ENCODE measurements around the gene SLC6A3. TPM values are rescaled to one million over a fixed set of nuclear protein-coding genes. Genes with fewer than 3 reads are reported as not detected.

Gene SLC6A3
- total and polyA plus RNA-seq, 5 donors from 2014 or later, result 0.27 TPM; not detected in 4

DNA sequence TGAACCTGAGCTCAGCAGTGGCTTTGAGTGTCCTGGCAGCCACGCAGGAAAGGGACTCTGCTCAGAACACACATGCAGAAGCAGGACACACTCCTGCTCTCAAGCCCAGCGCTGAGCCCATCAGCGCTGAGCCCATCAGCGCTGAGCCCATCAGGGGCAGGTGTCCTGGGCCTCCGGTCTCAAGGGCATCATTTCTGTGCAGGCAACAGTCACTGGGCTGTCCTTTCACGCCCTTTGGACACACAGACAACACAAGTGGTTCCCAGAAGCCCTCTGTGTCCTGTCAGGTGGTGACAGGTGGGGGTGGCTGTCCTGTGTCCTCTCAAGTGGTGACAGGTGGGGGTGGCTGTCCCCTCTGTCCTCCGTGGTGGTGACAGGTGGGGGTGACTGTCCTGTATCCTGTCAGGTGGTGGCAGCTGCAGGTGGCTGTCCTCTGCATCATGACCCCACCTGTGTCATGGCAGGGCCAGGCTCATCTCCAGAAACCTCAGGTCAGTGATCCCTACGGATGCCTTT lies 61.3 kb downstream of the SLC6A3 start:
- Histone ChIP-seq H3K27me3 (ENCODE audit: control insufficient read depth, insufficient read depth, low read length) (peaks cover 2% of the 10 kb centered on the region), H3K9me3 (ENCODE audit: control insufficient read depth in 2 of 2, low read length in 2 of 2) (no peaks in the 10 kb centered on the region), H3K36me3 (ENCODE audit: control insufficient read depth, insufficient read depth, low read length) (no peaks in the 10 kb centered on the region), H3K4me1 (ENCODE audit: control insufficient read depth, insufficient read depth, low read length, poor library complexity, severe bottlenecking) (peaks cover 20% of the 10 kb centered on the region), H3K27ac (ENCODE audit: insufficient read depth, low read length, poor library complexity, severe bottlenecking) (no peak overlapping the region), H3K4me3 (ENCODE audit: low read depth, low read length) (no peak overlapping the region)
- ATAC-seq (ENCODE audit: low read depth in 2 of 2) (no peak), DNase-seq (no peak)
- H3K27me3 Mint-ChIP-seq, result no peaks in the 10 kb centered on the region
- peaks cover 0 to 33% (median 19%) of the 10 kb centered on the region in 4 donors for H3K4me1 Mint-ChIP-seq
- H3K4me3 Mint-ChIP-seq, result peak overlapping the region in 2 of 4 donors; percentile 38 to 97
- H3K36me3 Mint-ChIP-seq, result no peaks in the 10 kb centered on the region
- peaks cover 0 to 1% (median 0%) of the 10 kb centered on the region in 7 donors for H3K9me3 Mint-ChIP-seq
- no peak overlapping the region for H3K27ac Mint-ChIP-seq

DNA sequence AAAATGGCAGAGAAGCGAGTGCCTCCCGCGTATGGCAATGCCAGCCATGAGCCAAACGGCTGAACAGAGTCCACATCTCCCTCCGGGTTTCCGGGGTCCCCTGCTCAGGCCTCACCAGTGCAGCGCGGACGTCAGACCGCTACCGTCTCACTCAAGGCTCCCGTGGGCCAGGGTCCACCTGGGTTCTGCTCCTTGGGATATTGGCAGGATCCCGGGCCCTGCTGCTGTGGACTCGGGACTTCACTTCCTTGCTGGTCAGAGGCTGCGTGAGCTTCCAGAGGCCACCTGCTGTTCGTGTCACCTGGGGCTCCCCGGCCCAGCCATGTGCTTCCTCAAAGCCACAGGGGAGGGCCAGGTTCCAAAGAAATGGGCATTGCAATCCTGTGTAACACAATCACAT lies 61.9 kb downstream of the SLC6A3 start:
- Histone ChIP-seq H3K27me3 (ENCODE audit: control insufficient read depth, insufficient read depth, low read length) (peaks cover 2% of the 10 kb centered on the region), H3K4me1 (ENCODE audit: control insufficient read depth, insufficient read depth, low read length, poor library complexity, severe bottlenecking) (peaks cover 20% of the 10 kb centered on the region), H3K9me3 (ENCODE audit: control insufficient read depth in 2 of 2, low read length in 2 of 2) (no peaks in the 10 kb centered on the region), H3K27ac (ENCODE audit: insufficient read depth, low read length, poor library complexity, severe bottlenecking) (no peak overlapping the region), H3K36me3 (ENCODE audit: control insufficient read depth, insufficient read depth, low read length) (no peaks in the 10 kb centered on the region), H3K4me3 (ENCODE audit: low read depth, low read length) (no peak overlapping the region)
- Mint-ChIP-seq H3K9me3 (peaks cover 0 to 1% (median 0%) of the 10 kb centered on the region in 7 donors), H3K4me3 (no peak overlapping the region), H3K36me3 (no peaks in the 10 kb centered on the region), H3K4me1 (peaks cover 0 to 33% (median 19%) of the 10 kb centered on the region in 4 donors), H3K27ac (no peak overlapping the region), H3K27me3 (no peaks in the 10 kb centered on the region)
- DNase-seq (no peak), ATAC-seq (ENCODE audit: low read depth in 2 of 2) (no peak)

DNA sequence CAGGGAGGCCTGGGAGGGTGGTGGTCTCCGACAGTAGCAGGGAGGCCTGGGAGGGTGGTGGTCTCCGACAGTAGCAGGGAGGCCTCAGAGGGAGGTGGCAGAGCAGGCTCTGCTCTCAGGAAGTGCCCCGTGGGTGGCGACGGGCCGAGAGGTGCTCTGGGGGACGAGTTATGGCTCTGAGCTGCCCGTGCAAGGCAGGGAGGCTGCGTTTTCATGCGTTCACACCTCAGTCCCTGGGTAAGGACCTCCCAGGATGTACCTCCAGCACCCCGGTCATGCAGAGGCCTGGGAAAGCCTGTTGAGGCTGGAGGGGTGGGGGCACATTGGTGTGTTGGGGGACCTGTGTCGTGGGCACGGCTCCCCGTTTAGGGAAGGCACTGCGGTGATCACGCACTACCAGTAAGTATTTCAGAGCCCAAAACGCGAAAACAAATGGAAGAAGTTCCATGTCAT lies 63.0 kb downstream of the SLC6A3 start:
- peaks cover 20% of the 10 kb centered on the region for H3K4me1 ChIP-seq (ENCODE audit: control insufficient read depth, insufficient read depth, low read length, poor library complexity, severe bottlenecking)
- Mint-ChIP-seq H3K27me3 (no peaks in the 10 kb centered on the region), H3K36me3 (no peaks in the 10 kb centered on the region), H3K4me3 (peak overlapping the region in 2 of 4 donors; percentile 13 to 44), H3K4me1 (peaks cover 0 to 25% (median 19%) of the 10 kb centered on the region in 4 donors), H3K27ac (no peak overlapping the region), H3K9me3 (peaks cover 0 to 1% (median 0%) of the 10 kb centered on the region in 7 donors)
- H3K27ac ChIP-seq (ENCODE audit: insufficient read depth, low read length, poor library complexity, severe bottlenecking), result no peak overlapping the region
- no peaks in the 10 kb centered on the region for H3K36me3 ChIP-seq (ENCODE audit: control insufficient read depth, insufficient read depth, low read length)
- ATAC-seq (ENCODE audit: low read depth in 2 of 2), result no peak
- H3K27me3 ChIP-seq (ENCODE audit: control insufficient read depth, insufficient read depth, low read length), result no peaks in the 10 kb centered on the region
- no peaks in the 10 kb centered on the region for H3K9me3 ChIP-seq (ENCODE audit: control insufficient read depth in 2 of 2, low read length in 2 of 2)
- H3K4me3 ChIP-seq (ENCODE audit: low read depth, low read length), result no peak overlapping the region
- DNase-seq, result no peak

DNA sequence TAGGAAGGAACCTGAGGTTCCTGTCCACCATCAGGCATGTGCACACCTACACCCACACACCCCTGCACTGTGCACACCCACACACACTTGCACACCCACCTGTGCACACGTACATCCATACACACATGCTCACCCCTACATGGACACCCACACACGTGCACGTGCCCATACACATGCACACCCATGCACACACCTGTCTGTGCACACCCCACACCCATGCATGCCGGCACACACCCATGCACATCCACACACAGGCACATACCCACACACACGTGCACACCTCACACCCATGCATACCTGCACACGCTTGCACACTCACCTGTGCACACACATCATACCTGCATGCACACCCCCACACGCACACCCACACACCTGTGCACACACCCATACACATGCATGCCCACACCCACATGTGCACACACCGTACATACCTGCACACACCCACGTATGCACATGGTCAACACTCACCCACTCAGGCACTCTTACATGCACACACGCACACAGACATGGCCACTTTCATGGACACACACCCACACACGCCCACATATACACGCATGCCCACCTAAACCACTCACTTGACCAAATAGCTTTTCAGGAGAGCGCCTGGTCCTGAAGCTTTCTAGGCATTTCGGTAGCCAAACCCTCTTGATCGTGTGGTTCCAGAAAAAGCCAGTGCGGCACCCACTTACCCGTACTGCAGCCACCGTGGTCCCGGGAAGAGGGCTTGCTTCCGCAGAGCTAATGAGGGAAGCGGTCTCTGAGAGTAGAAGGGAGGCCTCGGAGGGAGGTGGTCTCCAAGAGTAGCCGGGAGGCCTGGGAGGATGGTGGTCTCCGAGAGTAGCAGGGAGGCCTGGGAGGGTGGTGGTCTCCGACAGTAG lies 63.6 kb downstream of the SLC6A3 start:
- ATAC-seq (ENCODE audit: low read depth in 2 of 2) (no peak), DNase-seq (no peak)
- H3K4me1 ChIP-seq (ENCODE audit: control insufficient read depth, insufficient read depth, low read length, poor library complexity, severe bottlenecking), result peaks cover 16% of the 10 kb centered on the region
- Mint-ChIP-seq H3K27ac (peak overlapping the region in 1 of 3 donors; percentile 24), H3K9me3 (peaks cover 0 to 1% (median 0%) of the 10 kb centered on the region in 7 donors), H3K27me3 (peaks cover 4% of the 10 kb centered on the region), H3K4me3 (no peak overlapping the region), H3K4me1 (peaks cover 0 to 19% (median 14%) of the 10 kb centered on the region in 4 donors), H3K36me3 (no peaks in the 10 kb centered on the region)
- H3K27me3 ChIP-seq (ENCODE audit: control insufficient read depth, insufficient read depth, low read length), result no peaks in the 10 kb centered on the region
- no peaks in the 10 kb centered on the region for H3K9me3 ChIP-seq (ENCODE audit: control insufficient read depth in 2 of 2, low read length in 2 of 2)
- H3K27ac ChIP-seq (ENCODE audit: insufficient read depth, low read length, poor library complexity, severe bottlenecking), result no peak overlapping the region
- H3K4me3 ChIP-seq (ENCODE audit: low read depth, low read length), result no peak overlapping the region
- H3K36me3 ChIP-seq (ENCODE audit: control insufficient read depth, insufficient read depth, low read length), result no peaks in the 10 kb centered on the region

DNA sequence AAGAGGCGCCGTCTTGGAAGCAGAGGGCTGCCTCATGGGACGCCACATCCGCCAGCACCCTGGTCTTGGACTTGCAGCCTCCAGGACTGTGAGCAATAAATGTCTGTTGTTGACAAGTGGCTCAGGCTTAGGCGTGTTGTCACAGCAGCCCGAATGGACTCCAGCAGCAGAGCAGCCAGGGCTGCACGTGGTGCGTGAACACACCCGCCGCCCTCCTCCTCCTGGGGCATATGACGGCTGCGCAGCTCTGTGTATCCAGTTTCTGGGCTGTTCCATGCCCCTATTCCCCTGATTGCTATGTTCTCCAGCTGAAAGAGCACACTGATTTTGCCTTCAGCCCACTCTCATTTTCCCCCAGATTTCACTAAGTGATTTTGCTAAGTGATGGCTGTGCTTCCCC lies 64.3 kb downstream of the SLC6A3 start:
- Histone ChIP-seq H3K27me3 (ENCODE audit: control insufficient read depth, insufficient read depth, low read length) (no peaks in the 10 kb centered on the region), H3K9me3 (ENCODE audit: control insufficient read depth in 2 of 2, low read length in 2 of 2) (no peaks in the 10 kb centered on the region), H3K4me1 (ENCODE audit: control insufficient read depth, insufficient read depth, low read length, poor library complexity, severe bottlenecking) (peaks cover 13% of the 10 kb centered on the region), H3K4me3 (ENCODE audit: low read depth, low read length) (no peak overlapping the region), H3K36me3 (ENCODE audit: control insufficient read depth, insufficient read depth, low read length) (no peaks in the 10 kb centered on the region), H3K27ac (ENCODE audit: insufficient read depth, low read length, poor library complexity, severe bottlenecking) (no peak overlapping the region)
- Mint-ChIP-seq H3K4me1 (peaks cover 0 to 13% (median 10%) of the 10 kb centered on the region in 4 donors), H3K9me3 (peaks cover 0 to 1% (median 0%) of the 10 kb centered on the region in 7 donors), H3K27ac (peak overlapping the region in 1 of 3 donors; percentile 24), H3K4me3 (peak overlapping the region; percentile 15 to 83 (median 72)), H3K27me3 (peaks cover 4% of the 10 kb centered on the region), H3K36me3 (no peaks in the 10 kb centered on the region)
- DNase-seq, result no peak
- no peak for ATAC-seq (ENCODE audit: low read depth in 2 of 2)

DNA sequence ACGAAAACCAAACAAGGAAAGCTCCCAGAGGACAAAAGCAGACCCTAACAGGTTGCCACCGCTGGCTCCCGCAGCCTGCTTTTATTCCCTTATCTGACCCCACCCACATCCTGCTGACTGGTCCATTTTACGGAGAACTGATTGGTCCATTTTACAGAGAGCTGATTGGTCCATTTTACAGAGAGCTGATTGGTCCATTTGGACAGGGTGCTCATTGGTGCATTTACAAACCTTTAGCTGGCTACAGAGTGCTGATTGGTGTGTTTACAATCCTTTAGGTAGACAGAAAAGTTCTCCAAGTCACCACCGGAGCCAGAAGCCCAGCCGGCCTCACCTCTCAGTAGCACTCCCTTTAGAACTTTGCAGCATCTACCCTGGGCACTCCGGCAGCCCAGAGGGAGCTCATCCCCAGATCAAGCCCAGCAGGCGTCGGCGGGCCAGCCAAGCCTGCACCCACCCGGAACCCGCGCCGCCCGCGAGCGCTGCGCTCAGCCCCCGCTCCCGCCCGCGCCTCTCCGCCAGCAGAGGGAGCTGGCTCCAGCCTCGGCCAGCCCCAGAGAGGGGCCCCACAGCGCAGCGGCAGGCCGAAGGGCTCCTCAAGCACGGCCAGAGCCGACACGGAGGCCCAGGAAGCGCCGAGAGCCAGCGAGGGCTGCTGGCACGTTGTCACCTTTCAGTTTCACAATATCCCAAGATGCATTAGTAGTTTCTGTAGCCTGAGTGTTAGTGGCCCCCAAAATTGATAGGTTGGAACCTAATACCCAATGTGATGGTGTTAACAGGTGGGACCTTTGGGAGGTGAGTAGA lies 65.0 kb downstream of the SLC6A3 start:
- no peak overlapping the region for H3K4me3 ChIP-seq (ENCODE audit: low read depth, low read length)
- Mint-ChIP-seq H3K36me3 (no peaks in the 10 kb centered on the region), H3K9me3 (peaks cover 0 to 1% (median 0%) of the 10 kb centered on the region in 7 donors), H3K4me1 (peaks cover 0 to 8% (median 6%) of the 10 kb centered on the region in 4 donors), H3K4me3 (peak overlapping the region; percentile 78 to 89 (median 82)), H3K27ac (peak overlapping the region in 2 of 3 donors; percentile 67 to 87), H3K27me3 (peaks cover 4% of the 10 kb centered on the region)
- H3K9me3 ChIP-seq (ENCODE audit: control insufficient read depth in 2 of 2, low read length in 2 of 2), result no peaks in the 10 kb centered on the region
- no peak overlapping the region for H3K27ac ChIP-seq (ENCODE audit: insufficient read depth, low read length, poor library complexity, severe bottlenecking)
- peak; percentile 33 to 66 (median 57) for DNase-seq
- ATAC-seq (ENCODE audit: low read depth in 2 of 2), result peak; percentile 83 to 87
- no peaks in the 10 kb centered on the region for H3K36me3 ChIP-seq (ENCODE audit: control insufficient read depth, insufficient read depth, low read length)
- peaks cover 7% of the 10 kb centered on the region for H3K4me1 ChIP-seq (ENCODE audit: control insufficient read depth, insufficient read depth, low read length, poor library complexity, severe bottlenecking)
- no peaks in the 10 kb centered on the region for H3K27me3 ChIP-seq (ENCODE audit: control insufficient read depth, insufficient read depth, low read length)

DNA sequence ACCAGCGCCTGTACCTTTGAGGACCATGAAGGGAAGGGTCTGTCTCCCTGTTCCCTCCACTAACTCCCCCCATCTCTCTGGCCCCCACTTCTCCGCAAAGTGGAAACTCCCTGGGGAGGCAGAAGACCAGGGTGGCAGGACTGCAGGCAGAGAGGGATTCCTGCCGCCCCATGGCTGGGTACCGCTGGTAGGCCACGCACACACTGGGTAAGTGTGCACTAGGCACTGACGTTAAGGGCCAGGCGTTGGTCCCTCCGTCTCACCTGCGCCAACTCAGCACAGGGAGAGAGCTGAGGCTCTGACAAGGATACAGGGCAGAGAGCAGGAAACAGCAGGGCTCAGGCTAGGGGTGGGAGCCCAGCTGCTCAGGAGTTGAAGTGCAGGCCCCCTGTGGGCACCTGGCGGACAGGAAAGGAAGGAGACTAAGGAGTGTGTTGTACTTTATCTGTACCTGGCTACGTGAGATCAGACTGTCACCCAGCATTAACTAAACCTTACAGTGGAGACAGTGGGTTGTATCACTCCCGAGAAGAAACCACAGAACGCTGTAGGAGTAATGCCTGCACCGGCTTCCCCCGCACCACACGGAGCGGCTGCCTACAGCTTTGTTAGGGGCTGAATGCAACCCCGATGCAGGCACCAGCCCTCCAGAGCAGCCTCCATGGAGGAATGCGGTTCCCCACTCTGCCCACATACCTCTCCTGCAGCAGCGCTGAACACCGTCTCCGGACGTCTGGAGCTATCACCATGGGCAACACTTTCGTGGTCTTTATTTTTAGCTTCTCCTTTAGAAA lies 66.2 kb downstream of the SLC6A3 start:
- Histone ChIP-seq H3K9me3 (ENCODE audit: control insufficient read depth in 2 of 2, low read length in 2 of 2) (no peaks in the 10 kb centered on the region), H3K4me3 (ENCODE audit: low read depth, low read length) (no peak overlapping the region), H3K4me1 (ENCODE audit: control insufficient read depth, insufficient read depth, low read length, poor library complexity, severe bottlenecking) (peaks cover 5% of the 10 kb centered on the region), H3K27me3 (ENCODE audit: control insufficient read depth, insufficient read depth, low read length) (no peaks in the 10 kb centered on the region), H3K27ac (ENCODE audit: insufficient read depth, low read length, poor library complexity, severe bottlenecking) (no peak overlapping the region), H3K36me3 (ENCODE audit: control insufficient read depth, insufficient read depth, low read length) (no peaks in the 10 kb centered on the region)
- Mint-ChIP-seq H3K27ac (no peak overlapping the region), H3K9me3 (peaks cover 0 to 1% (median 0%) of the 10 kb centered on the region in 7 donors), H3K27me3 (peaks cover 4% of the 10 kb centered on the region), H3K4me3 (no peak overlapping the region), H3K36me3 (no peaks in the 10 kb centered on the region), H3K4me1 (peaks cover 0 to 6% (median 4%) of the 10 kb centered on the region in 4 donors)
- ATAC-seq (ENCODE audit: low read depth in 2 of 2) (no peak), DNase-seq (no peak)

All from CD4-positive, CD25-positive, alpha-beta regulatory T cell (primary cell).